BLaER1 treated with 17β-estradiol and CSF1 and Interleukin-3, amounts not matched to agents 10 nM and 100 nM (cell line): Measurements from ENCODE around the gene CASKIN1.
A peak's percentile ranks its signal among the peaks of the same experiment; 100 is the strongest.

Experiments
- H3K27ac ChIP-seq, 11 experiments: shearing (Covaris generic); formaldehyde crosslinking; 2 replicates each; pipeline ENCODE4 v1.8.1; 2022
- H3K27me3 ChIP-seq, 11 experiments: shearing (Covaris generic); formaldehyde crosslinking; 2 replicates each; pipeline ENCODE4 v1.8.1; 2022
- H3K36me3 ChIP-seq, 11 experiments: shearing (Covaris generic); formaldehyde crosslinking; 2 replicates each; pipeline ENCODE4 v1.8.1; 2022
- H3K4me1 ChIP-seq, 10 experiments: shearing (Covaris generic); formaldehyde crosslinking; 2 replicates each; pipeline ENCODE4 v1.8.1; 2022
- H3K4me2 ChIP-seq, 11 experiments: shearing (Covaris generic); formaldehyde crosslinking; 2 replicates each; pipeline ENCODE4 v1.8.1; 2022
- H3K4me3 ChIP-seq, 10 experiments: shearing (Covaris generic); formaldehyde crosslinking; 2 replicates each; pipeline ENCODE4 v1.8.1; 2022
- H3K9ac ChIP-seq, 11 experiments: shearing (Covaris generic); formaldehyde crosslinking; 2 replicates each; pipeline ENCODE4 v1.8.1; 2022
- H3K9me3 ChIP-seq, 11 experiments: shearing (Covaris generic); formaldehyde crosslinking; replicated peaks in 1 of 11; 2 replicates each; pipeline ENCODE4 v1.8.1; 2022
- H4K20me1 ChIP-seq, 11 experiments: shearing (Covaris generic); formaldehyde crosslinking; 2 replicates each; pipeline ENCODE4 v1.8.1; 2022
- Cebpa-rat ChIP-seq, 11 experiments: shearing (Covaris generic); IDR thresholded peaks; 2 replicates each; pipeline ENCODE4 v1.8.1; 2022

The CASKIN1 gene

GRCh38 chr16:2176047-2176446 lies 20.4 kb downstream of the CASKIN1 start:
- TF ChIP-seq Cebpa-rat (IDR thresholded peaks at IDR 0.05) = no peak
- peaks cover 4 to 18% (median 10%) of the 10 kb centered on the region in 10 experiments for H3K4me1 ChIP-seq

DNA sequence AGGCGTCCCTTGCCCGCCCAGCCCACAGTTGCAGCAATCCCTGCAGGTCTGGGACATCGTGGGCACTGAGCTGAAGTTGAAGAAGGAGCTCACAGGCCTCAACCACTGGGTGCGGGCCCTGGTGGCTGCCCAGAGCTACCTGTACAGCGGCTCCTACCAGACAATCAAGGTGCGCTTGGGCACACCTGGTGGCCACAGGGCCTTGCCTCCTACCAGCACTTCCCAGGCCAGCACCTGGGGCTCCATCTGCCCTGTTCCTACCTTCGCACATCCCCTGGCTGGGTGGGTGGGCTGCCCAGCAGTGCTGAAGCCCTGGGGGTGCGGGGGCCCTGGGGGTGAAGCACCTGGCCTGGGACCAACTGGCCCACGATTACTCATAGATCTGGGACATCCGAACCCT lies 21.0 kb downstream of the CASKIN1 start:
- Histone ChIP-seq H3K9ac (no peak overlapping the region), H3K4me2 (no peak overlapping the region), H3K4me1 (peaks cover 10 to 18% (median 14%) of the 10 kb centered on the region in 10 experiments), H3K4me3 (no peak overlapping the region), H3K27me3 (no peaks in the 10 kb centered on the region), H3K9me3 (peaks cover 0 to 14% (median 6%) of the 10 kb centered on the region in 11 experiments; a peak in 11 of 22 replicates), H4K20me1 (peaks cover 0 to 86% (median 30%) of the 10 kb centered on the region in 11 experiments; a peak in 15 of 22 replicates), H3K27ac (no peak overlapping the region), H3K36me3 (peaks cover 68 to 80% (median 71%) of the 10 kb centered on the region in 11 experiments)
- TF ChIP-seq Cebpa-rat (IDR thresholded peaks at IDR 0.05) = no peak

More at GRCh38 chr16:2176047-2176446, 20.4 kb downstream of the CASKIN1 start:
- Histone ChIP-seq H3K27ac (no peak overlapping the region), H3K27me3 (no peaks in the 10 kb centered on the region), H3K4me3 (no peak overlapping the region), H3K9ac (no peak overlapping the region), H3K9me3 (peaks cover 0 to 14% (median 6%) of the 10 kb centered on the region in 11 experiments; a peak in 11 of 22 replicates), H3K36me3 (peaks cover 68 to 78% (median 70%) of the 10 kb centered on the region in 11 experiments), H3K4me2 (no peak overlapping the region), H4K20me1 (peaks cover 0 to 86% (median 32%) of the 10 kb centered on the region in 11 experiments; a peak in 15 of 22 replicates)

DNA sequence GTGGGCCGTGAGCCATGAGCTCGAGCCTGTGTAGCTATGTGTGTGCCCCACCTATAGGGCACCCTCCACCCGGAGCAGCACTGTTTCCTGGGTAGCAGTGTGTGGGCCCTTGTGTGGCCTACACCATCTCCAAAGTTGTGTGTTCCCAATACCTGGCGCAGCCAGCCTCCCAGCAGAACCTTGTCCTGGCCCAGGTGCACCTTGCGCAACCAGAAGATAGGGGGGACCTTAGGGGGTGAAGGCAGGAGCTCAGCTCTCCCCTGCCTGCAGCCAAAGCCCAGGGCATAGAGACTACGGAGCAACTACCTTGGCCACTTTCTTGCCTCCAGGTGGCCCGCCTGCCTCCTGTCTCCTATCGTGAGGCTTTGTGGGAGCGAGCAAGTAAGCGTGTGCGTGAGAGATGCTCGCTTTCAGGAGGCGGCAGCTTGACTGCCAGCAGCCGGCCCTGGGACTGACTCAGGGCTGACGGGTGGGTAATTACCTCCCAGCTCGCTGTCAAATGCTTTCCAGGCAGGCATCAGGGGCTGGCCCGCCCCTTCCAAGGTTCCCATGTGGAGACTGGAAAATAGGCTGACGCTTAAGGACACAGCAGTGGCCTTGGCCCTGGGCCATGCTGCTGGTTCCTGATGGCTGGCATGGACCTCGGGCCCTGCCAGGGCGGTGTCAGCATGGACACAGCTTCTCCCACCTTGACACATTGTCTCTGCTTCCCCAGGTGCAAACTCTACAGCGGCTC lies 21.8 kb downstream of the CASKIN1 start:
- no peaks in the 10 kb centered on the region for H3K27me3 ChIP-seq

GRCh38 chr16:2173916-2174315 lies 22.5 kb downstream of the CASKIN1 start:
- H3K9ac ChIP-seq = no peak overlapping the region
- no peak for TF ChIP-seq Cebpa-rat (IDR thresholded peaks at IDR 0.05)
- H3K4me1 ChIP-seq = peaks cover 25 to 32% (median 29%) of the 10 kb centered on the region in 10 experiments
- H3K4me2 ChIP-seq = no peak overlapping the region
- H3K27me3 ChIP-seq = no peaks in the 10 kb centered on the region
- peaks cover 0 to 86% (median 29%) of the 10 kb centered on the region in 11 experiments; a peak in 18 of 22 replicates for H4K20me1 ChIP-seq
- H3K36me3 ChIP-seq = peaks cover 68 to 83% (median 74%) of the 10 kb centered on the region in 11 experiments
- peaks cover 0 to 14% (median 6%) of the 10 kb centered on the region in 11 experiments; a peak in 11 of 22 replicates for H3K9me3 ChIP-seq
- H3K27ac ChIP-seq = no peak overlapping the region
- H3K4me3 ChIP-seq = no peak overlapping the region

More for the DNA sequence above, 21.8 kb downstream of the CASKIN1 start:
- no peak overlapping the region for H3K27ac ChIP-seq
- peaks cover 68 to 78% (median 71%) of the 10 kb centered on the region in 11 experiments for H3K36me3 ChIP-seq
- H3K4me2 ChIP-seq = no peak overlapping the region
- no peak overlapping the region for H3K9ac ChIP-seq
- peaks cover 19 to 25% (median 23%) of the 10 kb centered on the region in 10 experiments for H3K4me1 ChIP-seq
- peaks cover 0 to 14% (median 6%) of the 10 kb centered on the region in 11 experiments; a peak in 11 of 22 replicates for H3K9me3 ChIP-seq
- TF ChIP-seq Cebpa-rat (IDR thresholded peaks at IDR 0.05) = no peak
- no peak overlapping the region for H3K4me3 ChIP-seq
- H4K20me1 ChIP-seq = peaks cover 0 to 86% (median 29%) of the 10 kb centered on the region in 11 experiments; a peak in 16 of 22 replicates

DNA sequence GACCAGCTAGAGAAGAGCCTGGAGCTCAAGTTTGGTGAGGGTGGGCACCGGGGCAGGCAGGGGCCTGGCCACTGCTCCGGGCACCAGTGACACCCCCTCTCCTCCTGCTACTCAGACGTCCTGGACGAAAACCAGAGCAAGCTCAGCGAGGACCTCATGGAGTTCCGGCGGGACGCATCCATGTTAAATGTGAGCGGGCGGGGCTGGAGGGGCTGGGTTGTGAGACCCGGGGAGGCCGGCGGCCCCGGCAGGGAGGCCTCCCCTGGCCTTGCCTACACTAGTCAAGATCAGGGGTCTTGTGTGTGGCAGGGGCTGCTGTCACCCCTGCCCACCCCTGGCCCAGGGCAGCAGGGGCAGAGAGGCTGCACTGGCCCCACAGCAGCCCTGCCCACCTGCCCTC lies 23.0 kb downstream of the CASKIN1 start:
- Histone ChIP-seq H3K9me3 (peaks cover 0 to 12% (median 5%) of the 10 kb centered on the region in 11 experiments; a peak in 11 of 22 replicates), H3K4me3 (no peak overlapping the region), H3K27me3 (no peaks in the 10 kb centered on the region), H3K9ac (no peak overlapping the region), H3K27ac (no peak overlapping the region), H3K36me3 (peaks cover 70 to 85% (median 77%) of the 10 kb centered on the region in 11 experiments), H3K4me1 (peaks cover 31 to 37% (median 35%) of the 10 kb centered on the region in 10 experiments), H3K4me2 (no peak overlapping the region), H4K20me1 (peaks cover 0 to 89% (median 35%) of the 10 kb centered on the region in 11 experiments; a peak in 19 of 22 replicates)
- TF ChIP-seq Cebpa-rat (IDR thresholded peaks at IDR 0.05) = no peak

- Histone ChIP-seq H3K9me3 (peaks cover 0 to 7% (median 0%) of the 10 kb centered on the region in 11 experiments; a peak in 4 of 22 replicates), H3K27ac (no peak overlapping the region), H3K4me3 (no peak overlapping the region), H3K36me3 (peaks cover 70 to 85% (median 77%) of the 10 kb centered on the region in 11 experiments), H3K9ac (no peak overlapping the region), H3K4me1 (peaks cover 36 to 43% (median 40%) of the 10 kb centered on the region in 10 experiments), H4K20me1 (peaks cover 4 to 89% (median 40%) of the 10 kb centered on the region in 11 experiments; a peak in 19 of 22 replicates), H3K27me3 (no peaks in the 10 kb centered on the region), H3K4me2 (no peak overlapping the region)
- TF ChIP-seq Cebpa-rat (IDR thresholded peaks at IDR 0.05) = no peak
Measured at GRCh38 chr16:2172688-2173335, 23.6 kb downstream of the CASKIN1 start.

GRCh38 chr16:2171601-2172178 lies 24.7 kb downstream of the CASKIN1 start:
- peak overlapping the region; percentile 67 to 81 (median 78); a peak in 19 of 22 replicates for H3K9ac ChIP-seq
- H3K27me3 ChIP-seq = no peaks in the 10 kb centered on the region
- H3K9me3 ChIP-seq = no peaks in the 10 kb centered on the region
- H4K20me1 ChIP-seq = peaks cover 15 to 90% (median 47%) of the 10 kb centered on the region in 11 experiments; a peak in 20 of 22 replicates
- TF ChIP-seq Cebpa-rat (IDR thresholded peaks at IDR 0.05) = no peak
- H3K4me2 ChIP-seq = peak overlapping the region; percentile 71 to 95 (median 88); a peak in 20 of 22 replicates
- H3K4me3 ChIP-seq = peak overlapping the region in 2 of 10 experiments; percentile 60 to 70; a peak in 3 of 20 replicates
- peaks cover 43 to 53% (median 50%) of the 10 kb centered on the region in 10 experiments for H3K4me1 ChIP-seq
- peak overlapping the region in 7 of 11 experiments; percentile 77 to 86 (median 79); a peak in 13 of 22 replicates for H3K27ac ChIP-seq
- peaks cover 70 to 85% (median 77%) of the 10 kb centered on the region in 11 experiments for H3K36me3 ChIP-seq

GRCh38 chr16:2170587-2171435 lies 25.6 kb downstream of the CASKIN1 start:
- H3K9me3 ChIP-seq = no peaks in the 10 kb centered on the region
- peak overlapping the region; percentile 36 to 70 (median 58) for H3K4me3 ChIP-seq
- H3K36me3 ChIP-seq = peaks cover 71 to 86% (median 77%) of the 10 kb centered on the region in 11 experiments
- H3K9ac ChIP-seq = peak overlapping the region; percentile 67 to 81 (median 78)
- no peaks in the 10 kb centered on the region for H3K27me3 ChIP-seq
- peak overlapping the region; percentile 71 to 95 (median 88) for H3K4me2 ChIP-seq
- peaks cover 45 to 53% (median 50%) of the 10 kb centered on the region in 10 experiments for H3K4me1 ChIP-seq
- peak overlapping the region; percentile 62 to 86 (median 78) for H3K27ac ChIP-seq
- peaks cover 23 to 91% (median 48%) of the 10 kb centered on the region in 11 experiments; a peak in 21 of 22 replicates for H4K20me1 ChIP-seq
- no peak for TF ChIP-seq Cebpa-rat (IDR thresholded peaks at IDR 0.05)
